ENCODE results near the gene DCST1.

DCST1 gene

DNA sequence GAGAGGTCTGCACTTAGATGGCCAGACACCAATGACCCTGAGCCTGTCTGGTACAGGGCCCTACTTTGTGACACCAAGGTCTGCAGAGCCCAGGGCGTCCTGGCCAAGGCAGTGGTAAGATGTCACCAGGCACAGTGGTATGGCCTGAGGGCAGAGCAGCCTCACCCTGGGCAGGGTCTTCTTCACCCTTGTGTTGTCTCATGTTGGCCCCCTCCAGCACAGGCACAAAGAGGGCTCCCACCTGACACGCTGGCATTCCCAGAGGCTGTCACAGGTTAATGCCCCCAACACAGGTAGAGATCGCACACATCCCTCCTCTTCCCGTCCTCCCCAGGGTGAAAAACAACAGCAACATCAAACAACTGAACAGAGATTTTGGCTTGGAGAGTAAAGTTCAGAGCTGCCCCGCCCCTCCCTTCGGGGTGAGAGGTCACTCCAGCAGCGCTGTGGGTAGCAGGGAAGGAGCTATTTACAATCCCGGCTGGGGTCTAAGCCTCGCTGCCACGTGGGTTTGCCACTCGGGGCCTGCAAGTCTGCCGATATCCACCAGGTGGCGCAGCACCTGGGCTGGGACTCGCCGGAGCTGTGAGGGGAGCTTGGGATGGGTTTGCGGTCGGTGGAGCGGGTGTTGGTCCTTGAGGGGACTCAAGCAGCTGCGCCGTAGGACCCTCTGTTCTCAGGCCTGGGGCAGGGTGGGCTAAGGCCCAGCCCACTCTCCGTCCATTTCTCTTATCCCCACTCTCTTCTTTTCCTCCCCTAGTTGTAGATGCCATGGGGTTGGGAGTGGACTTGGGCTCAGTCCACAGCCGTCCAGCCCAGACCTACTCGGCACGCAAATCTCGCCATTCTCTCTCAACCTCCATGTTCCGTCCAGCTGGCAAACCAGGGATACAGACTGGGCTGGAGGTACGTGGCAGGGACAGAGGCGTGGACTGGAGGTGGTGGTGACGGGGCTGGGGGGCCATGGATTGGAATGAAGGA, 57.7 kb downstream of the DCST1 start:
- DNase-seq (ENCODE audit: low spot score): peak; percentile 57

DNA sequence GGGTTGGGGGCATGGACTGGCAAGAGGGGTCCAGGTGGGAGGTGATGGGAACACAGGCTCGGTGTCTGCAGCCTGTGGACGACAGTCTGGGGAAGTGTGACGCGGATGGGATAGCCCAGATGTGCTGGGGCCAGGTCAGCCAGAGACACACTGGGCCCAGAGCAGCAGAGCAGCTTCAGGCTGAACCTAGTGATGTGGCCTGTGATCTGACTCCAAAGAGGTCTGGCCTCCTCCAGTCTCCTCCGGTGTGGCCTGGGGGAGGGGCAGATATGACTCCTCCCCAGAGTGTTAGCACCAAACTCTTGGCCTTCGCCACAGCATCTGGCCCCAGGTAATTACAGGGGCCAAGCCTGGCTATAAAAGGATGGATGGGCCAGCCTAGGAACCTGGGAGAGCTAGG, 58.5 kb downstream of the DCST1 start:
- no peak for DNase-seq (ENCODE audit: low spot score)

DNA sequence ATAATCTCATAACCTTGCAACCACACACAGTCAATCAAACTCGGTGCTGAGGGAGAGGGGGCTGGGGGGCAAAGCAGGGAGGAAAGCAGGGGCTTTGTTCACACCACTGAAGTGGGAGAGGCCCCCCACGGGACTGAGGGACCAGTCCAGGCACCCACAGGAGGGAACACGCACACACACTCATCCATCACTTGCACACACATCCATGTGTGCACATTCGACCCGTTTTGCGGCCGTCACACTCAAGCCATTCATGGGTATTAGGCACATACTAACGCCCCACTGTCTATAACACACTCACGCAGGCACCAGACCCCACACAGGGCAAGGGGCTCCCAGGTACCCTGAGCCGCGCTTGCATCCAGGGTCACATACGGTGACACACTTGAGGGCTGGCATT, 59.0 kb downstream of the DCST1 start:
- DNase-seq (ENCODE audit: low spot score): no peak

DNA sequence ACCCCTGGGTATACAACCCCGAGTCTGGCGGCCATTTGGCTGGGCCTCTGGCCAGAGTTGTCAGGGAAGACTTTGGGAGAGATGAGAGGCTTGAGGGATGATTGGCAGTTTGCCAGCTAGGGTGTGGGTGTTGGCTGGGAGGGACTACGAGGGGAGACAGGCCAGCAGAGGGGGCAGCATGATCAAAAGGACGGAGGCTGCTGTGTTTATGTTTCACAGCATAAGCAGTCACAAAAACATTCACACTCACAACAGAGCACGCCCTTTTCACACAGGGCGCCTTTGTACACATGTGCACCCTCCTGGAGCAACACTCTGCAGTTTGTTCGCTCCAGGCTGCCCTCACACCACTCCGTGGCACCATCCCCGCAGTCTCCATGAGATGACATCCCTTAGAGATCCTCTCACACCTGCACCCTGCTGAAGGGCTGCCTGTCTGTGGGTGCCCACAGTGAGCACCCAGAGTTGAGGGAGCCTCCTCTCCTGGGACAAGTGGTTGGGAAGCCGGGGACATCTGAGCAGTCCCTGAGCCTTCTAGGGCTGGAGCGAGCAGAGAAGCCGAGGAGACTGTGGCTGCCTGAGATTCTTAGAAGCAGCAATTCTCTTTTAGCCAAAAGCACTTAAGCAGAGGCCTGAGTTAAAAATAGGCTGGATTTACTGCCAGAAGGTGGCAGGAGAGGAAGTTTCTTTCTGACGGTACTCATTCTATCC, 60.4 kb downstream of the DCST1 start:
- DNase-seq (ENCODE audit: low spot score): peak; percentile 79

- DNase-seq (ENCODE audit: low spot score): no peak
These were observed 61.0 kb downstream of the DCST1 start for GRCh38 chr1:155094622-155094948.

GRCh38 chr1:155099331-155099730, 65.7 kb downstream of the DCST1 start:
- no peak for DNase-seq (ENCODE audit: low spot score)

Measured in SW480 (cell line).